Testis (tissue), 3 donors: ENCODE measurements around the gene DPP10. TPM values are rescaled to one million over a fixed set of nuclear protein-coding genes. Genes with fewer than 3 reads are reported as not detected.

Experiments
- DNase-seq: peaks from one replicate; pipeline ENCODE4 v3.0.0-alpha.2; 2019
- H3K27ac ChIP-seq, 2 donors: fragments of 200-600 bp; sonication (generic); one replicate each; pipeline ENCODE4 v1.5.1; 2019
- H3K27me3 ChIP-seq: fragments of 200-600 bp; sonication (generic); one replicate; pipeline ENCODE4 v1.5.1; 2019
- H3K36me3 ChIP-seq: fragments of 200-600 bp; sonication (generic); one replicate; pipeline ENCODE4 v1.5.1; 2017; ENCODE audit warnings: low read depth; ENCODE audit errors: missing control alignments
- H3K4me1 ChIP-seq: fragments of 200-600 bp; sonication (generic); one replicate; pipeline ENCODE4 v1.5.1; 2019
- H3K4me3 ChIP-seq, 2 donors: fragments of 200-600 bp; sonication (generic); one replicate each; pipeline ENCODE4 v1.5.1; 2017 to 2019
- H3K9me3 ChIP-seq: fragments of 200-600 bp; sonication (generic); one replicate; pipeline ENCODE4 v1.5.1; 2017
- CTCF ChIP-seq, 3 experiments: fragments of 450-650 bp in 2 of 3; fragments of 200-600 bp in 1 of 3; sonication (generic) in 1 of 3; IDR thresholded peaks; one replicate each; pipeline ENCODE4 v1.5.1; 2016 to 2019; ENCODE audit warnings: antibody characterized with exemption in 3 of 3, mild to moderate bottlenecking in 2 of 3, moderate library complexity in 1 of 3
- POLR2A ChIP-seq: fragments of 450-650 bp; IDR thresholded peaks from one replicate; pipeline ENCODE4 v1.6.1; 2017; ENCODE audit warnings: antibody characterized with exemption, mild to moderate bottlenecking, moderate library complexity
- WGBS, 2 donors: methylation state at CpG; one replicate each; pipeline ENCODE4 v1.1.5; 2018; 5-methylcytosine and 5-hydroxymethylcytosine counted together
- intact Hi-C: fragments of 100-400 bp; cut with DNase I; formaldehyde crosslinking; loops from one replicate; pipeline ENCODE4 v1.15.1; 2023; ENCODE audit warnings: low total_unique reads
- polyA plus RNA-seq: library from polyadenylated mRNA; stranded (reverse); fragments of 350-450 nt; fragmentation: Illumina TruSeq; extraction: RNeasy Lipid Tissue Mini Kit (QIAGEN cat#74804); gene quantifications from one replicate; pipeline ENCODE4 v1.2.3, GENCODE V29; 2014; ENCODE audit warnings: low read depth, low replicate concordance; ENCODE audit not compliant: insufficient read depth
- total RNA-seq, 2 donors: library from RNA; depleted of rRNA; stranded (reverse); fragments of >200 nt; gene quantifications; one replicate each; pipeline ENCODE4 v1.2.3, GENCODE V29; 2016

DPP10 gene
- total and polyA plus RNA-seq, 3 donors from 2014 or later = 1.7 to 6.7 (median 6.7) TPM

- 74 to 79% methylated on average over 1 of the region's 1 CpG for WGBS, 2 donors
- no peak overlapping the region for H3K4me3 ChIP-seq
- intact Hi-C loops = no loop called here
Observed at GRCh38 chr2:115374981-115375380, 932.5 kb downstream of the DPP10 start.

GRCh38 chr2:115384399-115384798, 942.0 kb downstream of the DPP10 start:
- H3K27me3 ChIP-seq = no peaks in the 10 kb centered on the region
- intact Hi-C loops = no loop called here
- H3K9me3 ChIP-seq = no peaks in the 10 kb centered on the region
- no peak overlapping the region for H3K4me3 ChIP-seq
- no peak for DNase-seq
- H3K27ac ChIP-seq = no peak overlapping the region
- H3K4me1 ChIP-seq = no peaks in the 10 kb centered on the region
- H3K36me3 ChIP-seq = no peaks in the 10 kb centered on the region
- no peak for TF ChIP-seq CTCF (IDR thresholded peaks at IDR 0.05)
- TF ChIP-seq POLR2A = no peak

More at GRCh38 chr2:115374981-115375380, 932.5 kb downstream of the DPP10 start:
- no peak overlapping the region for H3K27ac ChIP-seq
- no peak for TF ChIP-seq CTCF (IDR thresholded peaks at IDR 0.05)
- no peak for TF ChIP-seq POLR2A
- DNase-seq = no peak
- H3K27me3 ChIP-seq = no peaks in the 10 kb centered on the region
- H3K36me3 ChIP-seq = no peaks in the 10 kb centered on the region
- no peaks in the 10 kb centered on the region for H3K4me1 ChIP-seq
- H3K9me3 ChIP-seq = no peaks in the 10 kb centered on the region

GRCh38 chr2:115386465-115386864, 944.0 kb downstream of the DPP10 start:
- intact Hi-C loops = no loop called here
- Histone ChIP-seq H3K4me1 (no peaks in the 10 kb centered on the region), H3K27ac (no peak overlapping the region), H3K27me3 (no peaks in the 10 kb centered on the region), H3K4me3 (no peak overlapping the region), H3K36me3 (no peaks in the 10 kb centered on the region), H3K9me3 (no peaks in the 10 kb centered on the region)
- TF ChIP-seq POLR2A (no peak), CTCF (IDR thresholded peaks at IDR 0.05) (no peak)
- 80 to 87% methylated on average over 2 of the region's 2 CpGs for WGBS, 2 donors
- no peak for DNase-seq

- no peak for DNase-seq
- intact Hi-C loops = no loop called here
- Histone ChIP-seq H3K27ac (no peak overlapping the region), H3K27me3 (no peaks in the 10 kb centered on the region), H3K36me3 (no peaks in the 10 kb centered on the region), H3K9me3 (no peaks in the 10 kb centered on the region), H3K4me1 (no peaks in the 10 kb centered on the region), H3K4me3 (no peak overlapping the region)
- TF ChIP-seq CTCF (IDR thresholded peaks at IDR 0.05) (no peak), POLR2A (no peak)
- 78 to 96% methylated on average over 1 of the region's 1 CpG for WGBS, 2 donors
Observed at GRCh38 chr2:115389024-115389423, 946.6 kb downstream of the DPP10 start.

- intact Hi-C loops = no loop called here
- Histone ChIP-seq H3K27ac (no peak overlapping the region), H3K36me3 (no peaks in the 10 kb centered on the region), H3K27me3 (no peaks in the 10 kb centered on the region), H3K4me1 (no peaks in the 10 kb centered on the region), H3K4me3 (no peak overlapping the region), H3K9me3 (no peaks in the 10 kb centered on the region)
- TF ChIP-seq POLR2A = no peak
- no peak for TF ChIP-seq CTCF (IDR thresholded peaks at IDR 0.05)
- 86 to 88% methylated on average over 6 of the region's 6 CpGs for WGBS, 2 donors
- no peak for DNase-seq
Observed at GRCh38 chr2:115389898-115390565, 947.6 kb downstream of the DPP10 start.
